ENCODE data around the gene BPI.

DNA sequence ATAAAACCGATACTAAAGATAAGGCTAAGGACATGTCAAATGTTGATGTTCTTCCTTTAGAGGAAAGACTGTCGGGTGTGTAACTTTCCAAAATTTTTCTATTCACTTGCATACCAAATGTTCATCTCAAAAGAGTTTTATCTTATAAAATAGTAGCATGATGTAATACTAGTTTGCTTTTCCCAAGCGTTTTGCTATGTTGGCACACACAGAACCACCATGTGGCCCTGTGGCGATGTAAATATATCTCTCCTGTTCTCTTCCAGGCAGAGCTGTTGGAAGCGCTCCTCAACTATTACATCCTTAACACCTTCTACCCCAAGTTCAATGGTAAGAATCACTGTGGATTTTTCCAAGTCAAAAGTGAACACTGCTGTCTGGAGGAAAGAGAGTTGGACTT is 68.8 kb downstream of the BPI start:
- TF ChIP-seq, protein P1, sequence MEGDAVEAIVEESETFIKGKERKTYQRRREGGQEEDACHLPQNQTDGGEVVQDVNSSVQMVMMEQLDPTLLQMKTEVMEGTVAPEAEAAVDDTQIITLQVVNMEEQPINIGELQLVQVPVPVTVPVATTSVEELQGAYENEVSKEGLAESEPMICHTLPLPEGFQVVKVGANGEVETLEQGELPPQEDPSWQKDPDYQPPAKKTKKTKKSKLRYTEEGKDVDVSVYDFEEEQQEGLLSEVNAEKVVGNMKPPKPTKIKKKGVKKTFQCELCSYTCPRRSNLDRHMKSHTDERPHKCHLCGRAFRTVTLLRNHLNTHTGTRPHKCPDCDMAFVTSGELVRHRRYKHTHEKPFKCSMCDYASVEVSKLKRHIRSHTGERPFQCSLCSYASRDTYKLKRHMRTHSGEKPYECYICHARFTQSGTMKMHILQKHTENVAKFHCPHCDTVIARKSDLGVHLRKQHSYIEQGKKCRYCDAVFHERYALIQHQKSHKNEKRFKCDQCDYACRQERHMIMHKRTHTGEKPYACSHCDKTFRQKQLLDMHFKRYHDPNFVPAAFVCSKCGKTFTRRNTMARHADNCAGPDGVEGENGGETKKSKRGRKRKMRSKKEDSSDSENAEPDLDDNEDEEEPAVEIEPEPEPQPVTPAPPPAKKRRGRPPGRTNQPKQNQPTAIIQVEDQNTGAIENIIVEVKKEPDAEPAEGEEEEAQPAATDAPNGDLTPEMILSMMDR (optimal IDR thresholded peaks at IDR 0.05 in 1 of 3, IDR thresholded peaks at IDR 0.05 in 1 of 3, conservative IDR thresholded peaks at IDR 0.05 in 1 of 3; ENCODE audit: extremely low read depth in 1 of 3, insufficient read depth in 2 of 3, low read length in 3 of 3), result no peak
- TF ChIP-seq EZH2 (IDR thresholded peaks at IDR 0.05; ENCODE audit: low read length), result no peak

Measured in keratinocyte (primary cell).